Liver (tissue), 3 donors: Measurements from ENCODE around the gene VPS52.

ENCODE experiments used
- FOXA1 ChIP-seq: IDR thresholded peaks from 2 replicates; pipeline ENCODE4 v1.6.1; 2016; ENCODE audit warnings: antibody characterized with exemption
- GABPA ChIP-seq, 2 donors: IDR thresholded peaks in 1 of 2; conservative IDR thresholded peaks in 1 of 2; 2 replicates each; pipeline ENCODE4 v1.6.1; 2016; ENCODE audit warnings: antibody characterized with exemption in 2 of 2, mild to moderate bottlenecking in 1 of 2, moderate library complexity in 1 of 2
- HNF4G ChIP-seq: IDR thresholded peaks from 2 replicates; pipeline ENCODE4 v1.6.1; 2016; ENCODE audit warnings: antibody characterized with exemption
- JUND ChIP-seq, 2 donors: IDR thresholded peaks; 2 replicates each; pipeline ENCODE4 v1.6.1; 2016; ENCODE audit warnings: antibody characterized with exemption in 2 of 2
- RXRA ChIP-seq, 2 donors: IDR thresholded peaks; 2 replicates each; pipeline ENCODE4 v1.6.1; 2017 to 2018; ENCODE audit warnings: antibody characterized with exemption in 2 of 2, mild to moderate bottlenecking in 1 of 2
- SP1 ChIP-seq: IDR thresholded peaks from 2 replicates; pipeline ENCODE4 v1.6.1; 2018; ENCODE audit warnings: antibody characterized with exemption, mild to moderate bottlenecking
- TAF1 ChIP-seq: conservative IDR thresholded peaks from 2 replicates; pipeline ENCODE4 v1.6.1; 2016; ENCODE audit warnings: antibody characterized with exemption, mild to moderate bottlenecking
- YY1 ChIP-seq: IDR thresholded peaks from 2 replicates; pipeline ENCODE4 v1.6.1; 2016; ENCODE audit warnings: antibody characterized with exemption, mild to moderate bottlenecking
- ZBTB33 ChIP-seq: IDR thresholded peaks from 2 replicates; pipeline ENCODE4 v1.6.1; 2016; ENCODE audit warnings: antibody characterized with exemption
- TF ChIP-seq, protein P1 (sequence below): IDR thresholded peaks from 2 replicates; pipeline ENCODE4 v1.6.1; 2016; ENCODE audit warnings: antibody characterized with exemption, mild to moderate bottlenecking
- TF ChIP-seq, protein P2 (sequence below): fragments of 150-350 bp; IDR thresholded peaks from 2 replicates; pipeline ENCODE4 v1.5.1; 2017; ENCODE audit warnings: improper control_type of control experiment, low read depth, low read length; ENCODE audit not compliant: missing input control
- TF ChIP-seq, protein P3 (sequence below): IDR thresholded peaks from 2 replicates; pipeline ENCODE4 v1.6.1; 2016; ENCODE audit warnings: antibody characterized with exemption
- donor health status: healthy.
- donor health status: healthy.

- TF ChIP-seq TAF1 = no peak
- TF ChIP-seq, protein P1, sequence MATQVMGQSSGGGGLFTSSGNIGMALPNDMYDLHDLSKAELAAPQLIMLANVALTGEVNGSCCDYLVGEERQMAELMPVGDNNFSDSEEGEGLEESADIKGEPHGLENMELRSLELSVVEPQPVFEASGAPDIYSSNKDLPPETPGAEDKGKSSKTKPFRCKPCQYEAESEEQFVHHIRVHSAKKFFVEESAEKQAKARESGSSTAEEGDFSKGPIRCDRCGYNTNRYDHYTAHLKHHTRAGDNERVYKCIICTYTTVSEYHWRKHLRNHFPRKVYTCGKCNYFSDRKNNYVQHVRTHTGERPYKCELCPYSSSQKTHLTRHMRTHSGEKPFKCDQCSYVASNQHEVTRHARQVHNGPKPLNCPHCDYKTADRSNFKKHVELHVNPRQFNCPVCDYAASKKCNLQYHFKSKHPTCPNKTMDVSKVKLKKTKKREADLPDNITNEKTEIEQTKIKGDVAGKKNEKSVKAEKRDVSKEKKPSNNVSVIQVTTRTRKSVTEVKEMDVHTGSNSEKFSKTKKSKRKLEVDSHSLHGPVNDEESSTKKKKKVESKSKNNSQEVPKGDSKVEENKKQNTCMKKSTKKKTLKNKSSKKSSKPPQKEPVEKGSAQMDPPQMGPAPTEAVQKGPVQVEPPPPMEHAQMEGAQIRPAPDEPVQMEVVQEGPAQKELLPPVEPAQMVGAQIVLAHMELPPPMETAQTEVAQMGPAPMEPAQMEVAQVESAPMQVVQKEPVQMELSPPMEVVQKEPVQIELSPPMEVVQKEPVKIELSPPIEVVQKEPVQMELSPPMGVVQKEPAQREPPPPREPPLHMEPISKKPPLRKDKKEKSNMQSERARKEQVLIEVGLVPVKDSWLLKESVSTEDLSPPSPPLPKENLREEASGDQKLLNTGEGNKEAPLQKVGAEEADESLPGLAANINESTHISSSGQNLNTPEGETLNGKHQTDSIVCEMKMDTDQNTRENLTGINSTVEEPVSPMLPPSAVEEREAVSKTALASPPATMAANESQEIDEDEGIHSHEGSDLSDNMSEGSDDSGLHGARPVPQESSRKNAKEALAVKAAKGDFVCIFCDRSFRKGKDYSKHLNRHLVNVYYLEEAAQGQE = no peak
- TF ChIP-seq, protein P2, sequence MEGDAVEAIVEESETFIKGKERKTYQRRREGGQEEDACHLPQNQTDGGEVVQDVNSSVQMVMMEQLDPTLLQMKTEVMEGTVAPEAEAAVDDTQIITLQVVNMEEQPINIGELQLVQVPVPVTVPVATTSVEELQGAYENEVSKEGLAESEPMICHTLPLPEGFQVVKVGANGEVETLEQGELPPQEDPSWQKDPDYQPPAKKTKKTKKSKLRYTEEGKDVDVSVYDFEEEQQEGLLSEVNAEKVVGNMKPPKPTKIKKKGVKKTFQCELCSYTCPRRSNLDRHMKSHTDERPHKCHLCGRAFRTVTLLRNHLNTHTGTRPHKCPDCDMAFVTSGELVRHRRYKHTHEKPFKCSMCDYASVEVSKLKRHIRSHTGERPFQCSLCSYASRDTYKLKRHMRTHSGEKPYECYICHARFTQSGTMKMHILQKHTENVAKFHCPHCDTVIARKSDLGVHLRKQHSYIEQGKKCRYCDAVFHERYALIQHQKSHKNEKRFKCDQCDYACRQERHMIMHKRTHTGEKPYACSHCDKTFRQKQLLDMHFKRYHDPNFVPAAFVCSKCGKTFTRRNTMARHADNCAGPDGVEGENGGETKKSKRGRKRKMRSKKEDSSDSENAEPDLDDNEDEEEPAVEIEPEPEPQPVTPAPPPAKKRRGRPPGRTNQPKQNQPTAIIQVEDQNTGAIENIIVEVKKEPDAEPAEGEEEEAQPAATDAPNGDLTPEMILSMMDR = no peak
- TF ChIP-seq GABPA (IDR thresholded peaks at IDR 0.05 in 1 of 2, conservative IDR thresholded peaks at IDR 0.05 in 1 of 2) = no peak
- no peak for TF ChIP-seq FOXA1
- TF ChIP-seq YY1 = no peak
- no peak for TF ChIP-seq SP1
- TF ChIP-seq JUND (IDR thresholded peaks at IDR 0.05) = no peak
- TF ChIP-seq HNF4G = no peak
- TF ChIP-seq, protein P3, sequence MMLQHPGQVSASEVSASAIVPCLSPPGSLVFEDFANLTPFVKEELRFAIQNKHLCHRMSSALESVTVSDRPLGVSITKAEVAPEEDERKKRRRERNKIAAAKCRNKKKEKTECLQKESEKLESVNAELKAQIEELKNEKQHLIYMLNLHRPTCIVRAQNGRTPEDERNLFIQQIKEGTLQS = no peak
- no peak for TF ChIP-seq RXRA (IDR thresholded peaks at IDR 0.05)
- no peak for TF ChIP-seq ZBTB33
These were observed 34.7 kb upstream of the VPS52 start for GRCh38 chr6:33306356-33306755.
